OCI-LY3 (cell line): ENCODE measurements around the gene SARDH.

Experiments
- H2AFZ ChIP-seq: fragments of 200-600, 300-600 bp; shearing (Covaris generic); 2 replicates; pipeline ENCODE4 v1.6.0; 2014; ENCODE audit warnings: antibody characterized with exemption, low read depth, low read length
- H3K27ac ChIP-seq: fragments of 200-600, 300-600 bp; sonication (generic); 2 replicates; pipeline ENCODE4 v1.5.1; 2014; ENCODE audit warnings: mild to moderate bottlenecking, low read length, moderate library complexity, mixed read lengths
- H3K27me3 ChIP-seq: fragments of 200-600, 300-600 bp; sonication (generic); 2 replicates; pipeline ENCODE4 v1.6.1; 2014; ENCODE audit warnings: low read depth, low read length, mixed read lengths
- H3K36me3 ChIP-seq: fragments of 200-600, 300-600 bp; sonication (generic); replicated peaks from 2 replicates; pipeline ENCODE3; 2014; ENCODE audit warnings: low read depth, low read length, mixed read lengths
- H3K4me1 ChIP-seq: fragments of 300-600, 200-600 bp; sonication (generic); 2 replicates; pipeline ENCODE4 v1.6.1; 2014; ENCODE audit warnings: low read length, mixed read lengths
- H3K4me2 ChIP-seq: fragments of 200-600, 300-600 bp; sonication (generic); 2 replicates; pipeline ENCODE4 v1.6.1; 2014; ENCODE audit warnings: low read length, mixed read lengths
- H3K4me3 ChIP-seq: fragments of 300-600, 200-600 bp; sonication (generic); 2 replicates; pipeline ENCODE4 v1.5.1; 2014; ENCODE audit warnings: antibody characterized with exemption, mild to moderate bottlenecking, low read length, moderate library complexity
- H3K79me2 ChIP-seq: fragments of 300-600, 200-600 bp; shearing (Covaris generic); 2 replicates; pipeline ENCODE4 v1.6.1; 2014; ENCODE audit warnings: mild to moderate bottlenecking, low read length, mixed read lengths
- H3K9ac ChIP-seq: fragments of 300-600, 200-600 bp; shearing (Covaris generic); 2 replicates; pipeline ENCODE4 v1.6.0; 2014; ENCODE audit warnings: mild to moderate bottlenecking, low read length, moderate library complexity
- H3K9me3 ChIP-seq: fragments of 200-600, 300-600 bp; shearing (Covaris generic); 2 replicates; pipeline ENCODE4 v1.6.1; 2014; ENCODE audit warnings: low read length, mixed read lengths; ENCODE audit not compliant: insufficient read depth
- H4K20me1 ChIP-seq: fragments of 200-600, 300-600 bp; sonication (generic); 2 replicates; pipeline ENCODE4 v1.6.1; 2016; ENCODE audit warnings: low read length, mixed read lengths; ENCODE audit not compliant: insufficient read depth
- EZH2phosphoT487 ChIP-seq: fragments of 200-600 bp; shearing (Covaris generic); IDR thresholded peaks from 2 replicates; pipeline ENCODE4 v1.6.1; 2018; ENCODE audit warnings: antibody characterized with exemption, mixed run types, low read depth
- TF ChIP-seq, protein P1 (sequence below): fragments of 200-600, 300-600 bp; sonication (generic); IDR thresholded peaks from 2 replicates; pipeline ENCODE4 v1.5.1; 2014; ENCODE audit warnings: antibody characterized with exemption, low read length, low read depth

SARDH gene, protein sequence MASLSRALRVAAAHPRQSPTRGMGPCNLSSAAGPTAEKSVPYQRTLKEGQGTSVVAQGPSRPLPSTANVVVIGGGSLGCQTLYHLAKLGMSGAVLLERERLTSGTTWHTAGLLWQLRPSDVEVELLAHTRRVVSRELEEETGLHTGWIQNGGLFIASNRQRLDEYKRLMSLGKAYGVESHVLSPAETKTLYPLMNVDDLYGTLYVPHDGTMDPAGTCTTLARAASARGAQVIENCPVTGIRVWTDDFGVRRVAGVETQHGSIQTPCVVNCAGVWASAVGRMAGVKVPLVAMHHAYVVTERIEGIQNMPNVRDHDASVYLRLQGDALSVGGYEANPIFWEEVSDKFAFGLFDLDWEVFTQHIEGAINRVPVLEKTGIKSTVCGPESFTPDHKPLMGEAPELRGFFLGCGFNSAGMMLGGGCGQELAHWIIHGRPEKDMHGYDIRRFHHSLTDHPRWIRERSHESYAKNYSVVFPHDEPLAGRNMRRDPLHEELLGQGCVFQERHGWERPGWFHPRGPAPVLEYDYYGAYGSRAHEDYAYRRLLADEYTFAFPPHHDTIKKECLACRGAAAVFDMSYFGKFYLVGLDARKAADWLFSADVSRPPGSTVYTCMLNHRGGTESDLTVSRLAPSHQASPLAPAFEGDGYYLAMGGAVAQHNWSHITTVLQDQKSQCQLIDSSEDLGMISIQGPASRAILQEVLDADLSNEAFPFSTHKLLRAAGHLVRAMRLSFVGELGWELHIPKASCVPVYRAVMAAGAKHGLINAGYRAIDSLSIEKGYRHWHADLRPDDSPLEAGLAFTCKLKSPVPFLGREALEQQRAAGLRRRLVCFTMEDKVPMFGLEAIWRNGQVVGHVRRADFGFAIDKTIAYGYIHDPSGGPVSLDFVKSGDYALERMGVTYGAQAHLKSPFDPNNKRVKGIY

DNA sequence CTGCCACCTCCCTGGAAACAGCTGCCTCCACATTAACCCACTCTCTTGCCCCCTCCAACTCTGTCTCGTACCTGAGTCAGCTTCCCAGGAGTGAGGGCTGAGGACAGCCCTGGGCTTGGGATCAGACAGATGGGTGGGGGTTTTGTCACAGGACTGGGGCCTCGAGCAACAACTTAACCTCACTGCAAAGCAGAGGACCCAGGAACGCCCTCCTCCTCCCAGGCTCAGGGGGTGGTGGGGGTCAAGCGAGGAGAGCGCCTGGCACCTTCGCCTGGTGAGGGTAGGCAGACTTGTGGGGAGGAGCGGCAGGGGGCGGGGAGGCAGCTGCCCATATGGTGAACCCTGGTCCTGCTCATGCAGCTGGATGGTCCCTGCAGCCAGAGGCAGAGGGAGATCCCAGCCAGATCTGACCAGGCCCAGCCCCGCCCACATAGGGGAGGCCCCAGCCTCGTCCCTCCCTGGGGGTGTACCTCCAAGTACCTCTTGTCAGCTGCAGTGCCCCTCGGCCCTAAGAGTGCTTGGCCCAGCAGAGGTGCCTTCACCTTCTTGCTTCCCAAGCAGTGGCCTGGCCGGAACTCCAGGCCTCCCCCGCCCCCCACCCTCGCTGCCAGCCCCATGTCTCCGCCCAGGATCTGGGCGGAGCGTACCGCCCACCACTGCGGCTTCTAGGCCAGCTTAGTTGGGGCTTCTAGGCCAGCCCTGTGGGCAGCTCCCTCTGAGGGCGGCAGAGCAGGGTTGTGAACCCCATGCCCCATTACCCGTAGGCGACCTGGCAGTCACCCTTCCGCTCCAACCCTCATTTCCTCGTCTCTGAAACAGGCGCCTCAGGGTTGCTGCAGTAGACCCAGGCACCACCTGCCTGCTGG is at the start of gene SARDH:
Gene SARDH, minus strand, starts transcription at position 579 of the 866 bp plus-strand sequence. CDS start 4,179 bp downstream, outside the sequence.
- H3K9me3 ChIP-seq, result no peaks in the 10 kb centered on the region
- peak within 1 kb of the TSS; percentile 8; the same call in 1 of the 2 replicates for H3K27ac ChIP-seq
- H4K20me1 ChIP-seq, result no peaks in the 10 kb centered on the region
- H3K79me2 ChIP-seq, result no peaks in the 10 kb centered on the region
- peak within 1 kb of the TSS; percentile 78 for H3K4me3 ChIP-seq
- no peak for TF ChIP-seq EZH2phosphoT487
- TF ChIP-seq, protein P1, sequence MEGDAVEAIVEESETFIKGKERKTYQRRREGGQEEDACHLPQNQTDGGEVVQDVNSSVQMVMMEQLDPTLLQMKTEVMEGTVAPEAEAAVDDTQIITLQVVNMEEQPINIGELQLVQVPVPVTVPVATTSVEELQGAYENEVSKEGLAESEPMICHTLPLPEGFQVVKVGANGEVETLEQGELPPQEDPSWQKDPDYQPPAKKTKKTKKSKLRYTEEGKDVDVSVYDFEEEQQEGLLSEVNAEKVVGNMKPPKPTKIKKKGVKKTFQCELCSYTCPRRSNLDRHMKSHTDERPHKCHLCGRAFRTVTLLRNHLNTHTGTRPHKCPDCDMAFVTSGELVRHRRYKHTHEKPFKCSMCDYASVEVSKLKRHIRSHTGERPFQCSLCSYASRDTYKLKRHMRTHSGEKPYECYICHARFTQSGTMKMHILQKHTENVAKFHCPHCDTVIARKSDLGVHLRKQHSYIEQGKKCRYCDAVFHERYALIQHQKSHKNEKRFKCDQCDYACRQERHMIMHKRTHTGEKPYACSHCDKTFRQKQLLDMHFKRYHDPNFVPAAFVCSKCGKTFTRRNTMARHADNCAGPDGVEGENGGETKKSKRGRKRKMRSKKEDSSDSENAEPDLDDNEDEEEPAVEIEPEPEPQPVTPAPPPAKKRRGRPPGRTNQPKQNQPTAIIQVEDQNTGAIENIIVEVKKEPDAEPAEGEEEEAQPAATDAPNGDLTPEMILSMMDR, result no peak
- H3K27me3 ChIP-seq, result peaks cover 19% of the 10 kb centered on the region
- peak within 1 kb of the TSS; percentile 63 for H2AFZ ChIP-seq
- H3K4me1 ChIP-seq, result peaks cover 47% of the 10 kb centered on the region
- H3K36me3 ChIP-seq, result no peaks in the 10 kb centered on the region
- H3K9ac ChIP-seq, result peak within 1 kb of the TSS; percentile 46
- peak within 1 kb of the TSS; percentile 68 for H3K4me2 ChIP-seq

GRCh38 chr9:133787754-133788025 is 49.5 kb upstream of the SARDH start:
- H3K9ac ChIP-seq, result no peak overlapping the region

GRCh38 chr9:133786907-133787753 is 49.0 kb upstream of the SARDH start:
- peaks cover 21% of the 10 kb centered on the region for H4K20me1 ChIP-seq
- H3K4me3 ChIP-seq, result peak overlapping the region; percentile 64
- H3K4me1 ChIP-seq, result peaks cover 35% of the 10 kb centered on the region
- H3K4me2 ChIP-seq, result peak overlapping the region; percentile 92
- peak overlapping the region; percentile 41 for H3K9ac ChIP-seq
- H3K27ac ChIP-seq, result peak overlapping the region; percentile 47
- no peak overlapping the region for H2AFZ ChIP-seq
- TF ChIP-seq EZH2phosphoT487, result no peak
- TF ChIP-seq, protein P1, result no peak
- no peaks in the 10 kb centered on the region for H3K79me2 ChIP-seq
- H3K36me3 ChIP-seq, result peaks cover 48% of the 10 kb centered on the region
- H3K27me3 ChIP-seq, result no peaks in the 10 kb centered on the region
- no peaks in the 10 kb centered on the region for H3K9me3 ChIP-seq

More at GRCh38 chr9:133787754-133788025, 49.5 kb upstream of the SARDH start:
- Histone ChIP-seq H3K9me3 (no peaks in the 10 kb centered on the region), H3K36me3 (peaks cover 50% of the 10 kb centered on the region), H3K4me3 (no peak overlapping the region), H3K27me3 (no peaks in the 10 kb centered on the region), H2AFZ (no peak overlapping the region), H3K27ac (no peak overlapping the region), H3K4me1 (peaks cover 35% of the 10 kb centered on the region), H3K4me2 (peak overlapping the region; percentile 92), H3K79me2 (no peaks in the 10 kb centered on the region), H4K20me1 (peaks cover 21% of the 10 kb centered on the region)
- TF ChIP-seq, protein P1, result no peak
- no peak for TF ChIP-seq EZH2phosphoT487
